OCI-M2 (cell line): Measurements from ENCODE around the gene FAAP20.

Source experiments
- DNase-seq: peaks from one replicate; lab custom pipeline; 2025; ENCODE audit not compliant: unreplicated experiment; lab: John Stamatoyannopoulos, UW

The FAAP20 gene

GRCh38 chr1:2212532-2213491, 18.2 kb upstream of the FAAP20 start:
- DNase-seq = no peak

- no peak for DNase-seq
These were observed 17.6 kb upstream of the FAAP20 start for GRCh38 chr1:2212274-2212531.

- DNase-seq = no peak
These were observed 16.2 kb upstream of the FAAP20 start for GRCh38 chr1:2210786-2211185.

GRCh38 chr1:2210084-2210653, 15.6 kb upstream of the FAAP20 start:
- DNase-seq = no peak

GRCh38 chr1:2209400-2210083, 15.0 kb upstream of the FAAP20 start:
- no peak for DNase-seq

GRCh38 chr1:2208309-2209239, 14.0 kb upstream of the FAAP20 start:
- DNase-seq = no peak

GRCh38 chr1:2206813-2207487, 12.4 kb upstream of the FAAP20 start:
- no peak for DNase-seq

- peak; percentile 6 for DNase-seq
These were observed 10.8 kb upstream of the FAAP20 start for GRCh38 chr1:2205191-2205952.

- DNase-seq = peak; percentile 18
These were observed 10.0 kb upstream of the FAAP20 start for GRCh38 chr1:2204415-2205190.

GRCh38 chr1:2203671-2204414, 9.3 kb upstream of the FAAP20 start:
- DNase-seq = no peak

- no peak for DNase-seq
These were observed 8.4 kb upstream of the FAAP20 start for GRCh38 chr1:2202843-2203601.

GRCh38 chr1:2202008-2202575, 7.5 kb upstream of the FAAP20 start:
- no peak for DNase-seq

GRCh38 chr1:2201062-2201461, 6.5 kb upstream of the FAAP20 start:
- no peak for DNase-seq

- no peak for DNase-seq
These were observed 5.9 kb upstream of the FAAP20 start for GRCh38 chr1:2200308-2200943.

- peak; percentile 60 for DNase-seq
These were observed 4.7 kb upstream of the FAAP20 start for GRCh38 chr1:2199042-2199810.

- DNase-seq = no peak
These were observed 4.0 kb upstream of the FAAP20 start for GRCh38 chr1:2198571-2198970.
